Panc1 (cell line): ENCODE results near the gene KIZ. TPM values are rescaled to one million over a fixed set of nuclear protein-coding genes. Genes with fewer than 3 reads are reported as not detected.

ENCODE experiments used
- ATAC-seq: fragments of 200-7000 bp; cut with Tn5 transposase; 2 replicates; pipeline ENCODE4 v1.9.1; 2020; ENCODE audit warnings: mild to moderate bottlenecking, moderate library complexity
- BruUV-seq: library from RNA; stranded (reverse); fragments of 400-500 nt; replicated peaks from 2 replicates; lab custom pipeline; 2021; lab: Mats Ljungman, UMichigan
- CTCF ChIA-PET: fragments of 300-600 bp; sonication (Branson Sonifier 250); formaldehyde crosslinking; loops from one replicate; lab custom pipeline; 2022; ENCODE audit warnings: antibody characterized with exemption; lab: Charles Lee
- POLR2A ChIA-PET: fragments of 300-600 bp; sonication (Branson Sonifier 250); formaldehyde crosslinking; loops from one replicate; lab custom pipeline; 2022; ENCODE audit warnings: antibody characterized with exemption; lab: Charles Lee
- DNase-seq: peaks from one replicate; pipeline ENCODE4 v3.0.0-alpha.2; 2010; ENCODE audit warnings: low read depth, low spot score
- H3K27ac ChIP-seq: 2 replicates; pipeline ENCODE4 v1.5.1; 2011; ENCODE audit warnings: mild to moderate bottlenecking, low read length, inconsistent platforms
- H3K27me3 ChIP-seq: fragments of 200-500 bp; sonication (Bioruptor generic); 2 replicates; pipeline ENCODE4 v1.6.0; 2014; ENCODE audit warnings: low read length, inconsistent platforms; ENCODE audit not compliant: control insufficient read depth, insufficient read depth
- H3K36me3 ChIP-seq: fragments of 200-500 bp; sonication (Bioruptor generic); 2 replicates; pipeline ENCODE4 v1.5.1; 2014; ENCODE audit warnings: inconsistent platforms, mild to moderate bottlenecking, low read length, moderate library complexity; ENCODE audit not compliant: control insufficient read depth, insufficient read depth
- H3K4me1 ChIP-seq: 2 replicates; pipeline ENCODE4 v1.5.1; 2011; ENCODE audit warnings: inconsistent platforms, mild to moderate bottlenecking, low read length, moderate library complexity; ENCODE audit not compliant: control insufficient read depth, insufficient read depth
- H3K4me3 ChIP-seq, 2 experiments: 2 replicates each; pipeline ENCODE4 v1.5.1; 2011 to 2012; ENCODE audit warnings: low read depth in 2 of 2, low read length in 2 of 2, mild to moderate bottlenecking in 2 of 2, inconsistent platforms in 1 of 2, moderate library complexity in 1 of 2
- H3K9me3 ChIP-seq: fragments of 200-500 bp; sonication (Bioruptor generic); 2 replicates; pipeline ENCODE4 v1.5.1; 2014; ENCODE audit warnings: low read depth, mild to moderate bottlenecking, inconsistent platforms, low read length, moderate library complexity; ENCODE audit not compliant: control insufficient read depth, insufficient read depth
- POLR2AphosphoS5 ChIP-seq: IDR thresholded peaks from 2 replicates; pipeline ENCODE4 v1.6.1; 2012; ENCODE audit warnings: mild to moderate bottlenecking, low read depth, low read length, moderate library complexity
- SIN3A ChIP-seq: IDR thresholded peaks from 2 replicates; pipeline ENCODE4 v1.6.1; 2012; ENCODE audit warnings: low read depth, mild to moderate bottlenecking, low read length, moderate library complexity, borderline replicate concordance; ENCODE audit not compliant: insufficient read depth
- TCF7L2 ChIP-seq: IDR thresholded peaks from 2 replicates; pipeline ENCODE4 v1.6.1; 2011; ENCODE audit warnings: mild to moderate bottlenecking, low read depth, low read length, inconsistent platforms
- in situ Hi-C: cut with HindIII; loops from 2 replicates; pipeline ENCODE4 v1.10.0; 2016; ENCODE audit warnings: low sequenced_read_pairs, low pct_unique_long_range_greater_than_20kb
- intact Hi-C: fragments of 100-400 bp; cut with micrococcal nuclease; formaldehyde crosslinking; loops from one replicate; pipeline ENCODE4 v1.10.0; 2022; ENCODE audit not compliant: unreplicated experiment
- total RNA-seq: library from RNA; stranded (reverse); gene quantifications from one replicate; pipeline ENCODE4 v1.2.1, GENCODE V29; 2021; ENCODE audit not compliant: unreplicated experiment
- TF ChIP-seq, protein P1 (sequence below): fragments of 450-650 bp; IDR thresholded peaks from 2 replicates; pipeline ENCODE4 v1.5.1; 2017; ENCODE audit warnings: mild to moderate bottlenecking
- TF ChIP-seq, protein P2 (sequence below), 2 experiments: IDR thresholded peaks; 2 replicates each; pipeline ENCODE4 v1.6.1; 2011 to 2012; ENCODE audit warnings: low read depth in 2 of 2, control low read depth in 1 of 2, low read length in 1 of 2, mild to moderate bottlenecking in 1 of 2, moderate library complexity in 1 of 2; ENCODE audit not compliant: insufficient read depth in 1 of 2

KIZ gene
- total RNA-seq, 1 experiment from 2014 or later = 6.5 TPM

DNA sequence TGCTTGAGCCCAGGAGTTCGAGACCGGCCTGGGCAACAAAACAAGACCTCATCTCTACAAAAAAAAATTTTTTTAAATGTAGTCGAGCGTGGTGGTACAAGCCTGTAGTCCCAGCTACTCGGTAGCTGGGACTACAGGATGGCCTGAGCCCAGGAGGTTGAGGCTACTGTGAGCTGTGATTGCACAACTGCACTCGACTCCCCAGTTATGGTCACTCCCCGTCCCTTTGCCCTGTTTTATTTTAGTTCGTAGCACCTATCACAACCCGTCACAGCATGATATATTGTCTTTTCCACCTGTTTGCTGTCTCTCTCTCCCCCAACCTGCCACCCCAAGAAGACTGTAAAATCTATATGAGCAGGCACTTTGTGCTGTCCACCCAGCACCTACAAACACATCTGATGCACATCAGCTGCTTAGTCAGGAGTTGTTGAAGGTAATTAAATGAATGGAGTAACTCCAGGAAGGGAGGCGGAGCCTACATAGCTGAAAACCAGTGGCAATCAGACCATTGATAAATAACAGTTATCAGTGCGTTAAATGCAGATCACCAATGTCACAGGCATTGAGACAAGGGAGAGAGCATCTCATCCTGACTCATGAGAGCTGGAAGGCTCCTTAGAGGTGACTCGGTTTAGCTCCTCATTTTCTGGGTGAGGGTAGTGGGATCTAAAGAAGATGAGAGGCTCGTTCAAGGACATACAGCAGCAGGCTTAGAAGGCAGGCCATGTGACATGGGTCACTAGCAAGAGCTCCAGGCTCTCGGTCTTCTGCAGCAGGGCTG, 162.9 kb downstream of the KIZ start:
- no TSS peak for BruUV-seq
- Histone ChIP-seq H3K4me3 (no peak overlapping the region), H3K36me3 (no peaks in the 10 kb centered on the region), H3K27ac (no peak overlapping the region), H3K9me3 (no peaks in the 10 kb centered on the region), H3K4me1 (no peaks in the 10 kb centered on the region), H3K27me3 (no peaks in the 10 kb centered on the region)
- no peak for DNase-seq
- TF ChIP-seq, protein P1, sequence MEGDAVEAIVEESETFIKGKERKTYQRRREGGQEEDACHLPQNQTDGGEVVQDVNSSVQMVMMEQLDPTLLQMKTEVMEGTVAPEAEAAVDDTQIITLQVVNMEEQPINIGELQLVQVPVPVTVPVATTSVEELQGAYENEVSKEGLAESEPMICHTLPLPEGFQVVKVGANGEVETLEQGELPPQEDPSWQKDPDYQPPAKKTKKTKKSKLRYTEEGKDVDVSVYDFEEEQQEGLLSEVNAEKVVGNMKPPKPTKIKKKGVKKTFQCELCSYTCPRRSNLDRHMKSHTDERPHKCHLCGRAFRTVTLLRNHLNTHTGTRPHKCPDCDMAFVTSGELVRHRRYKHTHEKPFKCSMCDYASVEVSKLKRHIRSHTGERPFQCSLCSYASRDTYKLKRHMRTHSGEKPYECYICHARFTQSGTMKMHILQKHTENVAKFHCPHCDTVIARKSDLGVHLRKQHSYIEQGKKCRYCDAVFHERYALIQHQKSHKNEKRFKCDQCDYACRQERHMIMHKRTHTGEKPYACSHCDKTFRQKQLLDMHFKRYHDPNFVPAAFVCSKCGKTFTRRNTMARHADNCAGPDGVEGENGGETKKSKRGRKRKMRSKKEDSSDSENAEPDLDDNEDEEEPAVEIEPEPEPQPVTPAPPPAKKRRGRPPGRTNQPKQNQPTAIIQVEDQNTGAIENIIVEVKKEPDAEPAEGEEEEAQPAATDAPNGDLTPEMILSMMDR = no peak
- TF ChIP-seq, protein P2, sequence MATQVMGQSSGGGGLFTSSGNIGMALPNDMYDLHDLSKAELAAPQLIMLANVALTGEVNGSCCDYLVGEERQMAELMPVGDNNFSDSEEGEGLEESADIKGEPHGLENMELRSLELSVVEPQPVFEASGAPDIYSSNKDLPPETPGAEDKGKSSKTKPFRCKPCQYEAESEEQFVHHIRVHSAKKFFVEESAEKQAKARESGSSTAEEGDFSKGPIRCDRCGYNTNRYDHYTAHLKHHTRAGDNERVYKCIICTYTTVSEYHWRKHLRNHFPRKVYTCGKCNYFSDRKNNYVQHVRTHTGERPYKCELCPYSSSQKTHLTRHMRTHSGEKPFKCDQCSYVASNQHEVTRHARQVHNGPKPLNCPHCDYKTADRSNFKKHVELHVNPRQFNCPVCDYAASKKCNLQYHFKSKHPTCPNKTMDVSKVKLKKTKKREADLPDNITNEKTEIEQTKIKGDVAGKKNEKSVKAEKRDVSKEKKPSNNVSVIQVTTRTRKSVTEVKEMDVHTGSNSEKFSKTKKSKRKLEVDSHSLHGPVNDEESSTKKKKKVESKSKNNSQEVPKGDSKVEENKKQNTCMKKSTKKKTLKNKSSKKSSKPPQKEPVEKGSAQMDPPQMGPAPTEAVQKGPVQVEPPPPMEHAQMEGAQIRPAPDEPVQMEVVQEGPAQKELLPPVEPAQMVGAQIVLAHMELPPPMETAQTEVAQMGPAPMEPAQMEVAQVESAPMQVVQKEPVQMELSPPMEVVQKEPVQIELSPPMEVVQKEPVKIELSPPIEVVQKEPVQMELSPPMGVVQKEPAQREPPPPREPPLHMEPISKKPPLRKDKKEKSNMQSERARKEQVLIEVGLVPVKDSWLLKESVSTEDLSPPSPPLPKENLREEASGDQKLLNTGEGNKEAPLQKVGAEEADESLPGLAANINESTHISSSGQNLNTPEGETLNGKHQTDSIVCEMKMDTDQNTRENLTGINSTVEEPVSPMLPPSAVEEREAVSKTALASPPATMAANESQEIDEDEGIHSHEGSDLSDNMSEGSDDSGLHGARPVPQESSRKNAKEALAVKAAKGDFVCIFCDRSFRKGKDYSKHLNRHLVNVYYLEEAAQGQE (IDR thresholded peaks at IDR 0.05; ENCODE audit: insufficient read depth in 1 of 2, low read depth in 2 of 2, low read length in 1 of 2) = no peak
- TF ChIP-seq POLR2AphosphoS5 (no peak), SIN3A (no peak), TCF7L2 (no peak)
- no peak for ATAC-seq
- in situ Hi-C loops (no loop called here), intact Hi-C loops (no loop called here)
- CTCF ChIA-PET = no interaction called here
- POLR2A ChIA-PET = no interaction called here

DNA sequence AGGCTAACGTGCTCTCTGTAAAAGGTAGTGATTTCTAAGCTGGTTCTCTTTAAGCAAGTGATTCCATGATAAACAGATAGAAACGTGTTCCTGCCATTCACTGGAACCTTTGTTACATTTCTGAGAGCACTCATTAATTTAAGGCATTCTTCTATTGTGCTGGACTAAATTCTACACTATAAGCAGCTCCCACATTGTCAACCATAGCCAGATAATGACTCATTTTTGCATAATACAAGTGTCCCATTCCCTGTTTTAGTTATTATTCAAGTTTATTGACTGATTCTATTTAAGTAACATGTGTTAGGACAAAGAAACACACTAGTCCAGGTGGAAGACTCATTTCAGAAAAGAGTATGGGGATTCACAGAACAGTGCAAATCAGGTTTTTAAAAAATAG, 163.8 kb downstream of the KIZ start:
- TF ChIP-seq SIN3A (no peak), TCF7L2 (no peak), POLR2AphosphoS5 (no peak)
- TF ChIP-seq, protein P1 = no peak
- TF ChIP-seq, protein P2 (IDR thresholded peaks at IDR 0.05; ENCODE audit: insufficient read depth in 1 of 2, low read depth in 2 of 2, low read length in 1 of 2) = no peak
- intact Hi-C loops (no loop called here), in situ Hi-C loops (no loop called here)
- Histone ChIP-seq H3K4me3 (no peak overlapping the region), H3K27ac (no peak overlapping the region), H3K27me3 (no peaks in the 10 kb centered on the region), H3K36me3 (no peaks in the 10 kb centered on the region), H3K4me1 (no peaks in the 10 kb centered on the region), H3K9me3 (no peaks in the 10 kb centered on the region)
- no TSS peak for BruUV-seq
- ATAC-seq (no peak), DNase-seq (no peak)
- CTCF ChIA-PET = no interaction called here
- POLR2A ChIA-PET = no interaction called here
